Trophoblast cell (in vitro differentiated cells and primary cell): ENCODE results near the gene CELF4.

Experiments used
- DNase-seq, 2 donors: peaks; one replicate each; pipeline ENCODE4 v3.0.0-alpha.2; 2016
- H2AFZ ChIP-seq: 2 replicates; pipeline ENCODE4 v1.6.1; 2013; ENCODE audit warnings: low read length, moderate library complexity, mild to moderate bottlenecking; ENCODE audit not compliant: insufficient read depth, poor library complexity
- H2AK5ac ChIP-seq: 2 replicates; pipeline ENCODE4 v1.6.1; 2013; ENCODE audit warnings: mild to moderate bottlenecking, low read length
- H2BK120ac ChIP-seq: 2 replicates; pipeline ENCODE4 v1.6.1; 2013; ENCODE audit warnings: low read length, mild to moderate bottlenecking, moderate library complexity; ENCODE audit not compliant: insufficient read depth, poor library complexity
- H2BK12ac ChIP-seq: 2 replicates; pipeline ENCODE4 v1.6.1; 2013; ENCODE audit warnings: mild to moderate bottlenecking, low read length, moderate library complexity
- H2BK5ac ChIP-seq: 2 replicates; pipeline ENCODE4 v1.6.1; 2013; ENCODE audit warnings: low read length, low read depth, moderate library complexity, mild to moderate bottlenecking; ENCODE audit not compliant: poor library complexity
- H3K14ac ChIP-seq: 2 replicates; pipeline ENCODE4 v1.6.1; 2013; ENCODE audit warnings: mild to moderate bottlenecking, low read length
- H3K18ac ChIP-seq: 2 replicates; pipeline ENCODE4 v1.6.1; 2013; ENCODE audit warnings: mild to moderate bottlenecking, low read length
- H3K23ac ChIP-seq: 2 replicates; pipeline ENCODE4 v1.6.1; 2013; ENCODE audit warnings: low read length
- H3K27ac ChIP-seq: 2 replicates; pipeline ENCODE4 v1.5.1; 2013; ENCODE audit warnings: low read depth, mild to moderate bottlenecking, inconsistent platforms, low read length, moderate library complexity
- H3K27me3 ChIP-seq: 2 replicates; pipeline ENCODE4 v1.6.1; 2013; ENCODE audit warnings: inconsistent platforms, mild to moderate bottlenecking, low read length, moderate library complexity; ENCODE audit not compliant: insufficient read depth
- H3K36me3 ChIP-seq, 2 experiments: 1 replicate in 1 of 2; 2 replicates in 1 of 2; pipeline ENCODE4 v1.6.1; 2013; ENCODE audit warnings: low read length in 2 of 2, mild to moderate bottlenecking in 2 of 2, moderate library complexity in 1 of 2; ENCODE audit not compliant: insufficient read depth in 2 of 2, control insufficient read depth in 1 of 2
- H3K4ac ChIP-seq: 2 replicates; pipeline ENCODE4 v1.6.1; 2013; ENCODE audit warnings: low read depth, mild to moderate bottlenecking, low read length, moderate library complexity
- H3K4me1 ChIP-seq, 2 experiments: 1 replicate in 1 of 2; 2 replicates in 1 of 2; pipeline ENCODE4 v1.6.1; 2013; ENCODE audit warnings: low read length in 2 of 2, mild to moderate bottlenecking in 2 of 2, moderate library complexity in 1 of 2; ENCODE audit not compliant: insufficient read depth in 2 of 2, control insufficient read depth in 1 of 2
- H3K4me2 ChIP-seq: 2 replicates; pipeline ENCODE4 v1.6.1; 2013; ENCODE audit warnings: inconsistent platforms, mild to moderate bottlenecking, low read length, moderate library complexity
- H3K4me3 ChIP-seq: 2 replicates; pipeline ENCODE4 v1.5.1; 2013; ENCODE audit warnings: mild to moderate bottlenecking, low read depth, low read length, inconsistent platforms
- H3K79me1 ChIP-seq: one replicate; pipeline ENCODE4 v1.6.1; 2013; ENCODE audit warnings: low read length
- H3K79me2 ChIP-seq: 2 replicates; pipeline ENCODE4 v1.6.1; 2013; ENCODE audit warnings: low read length, mild to moderate bottlenecking; ENCODE audit not compliant: control insufficient read depth, insufficient read depth, poor library complexity
- H3K9ac ChIP-seq: 2 replicates; pipeline ENCODE4 v1.6.1; 2013; ENCODE audit warnings: mild to moderate bottlenecking, low read length
- H3K9me3 ChIP-seq: 2 replicates; pipeline ENCODE4 v1.6.1; 2013; ENCODE audit warnings: low read depth, mild to moderate bottlenecking, control low read depth, inconsistent platforms, low read length; ENCODE audit not compliant: insufficient read depth
- H4K12ac ChIP-seq: 2 replicates; pipeline ENCODE4 v1.6.1; 2013; ENCODE audit warnings: low read depth, mild to moderate bottlenecking, low read length, moderate library complexity
- H4K8ac ChIP-seq: 2 replicates; pipeline ENCODE4 v1.6.1; 2013; ENCODE audit warnings: low read depth, mild to moderate bottlenecking, low read length, moderate library complexity
- H4K91ac ChIP-seq: one replicate; pipeline ENCODE4 v1.6.1; 2013; ENCODE audit warnings: low read depth, mild to moderate bottlenecking, low read length, moderate library complexity
- WGBS: extraction: QIAGEN DNeasy Blood & Tissue Kit; methylation state at CpG from one replicate; pipeline ENCODE4 v1.1.7; 2013; ENCODE audit warnings: missing lambda C conversion rate; ENCODE audit not compliant: insufficient read length, insufficient coverage; ENCODE audit errors: extremely low coverage; 5-methylcytosine and 5-hydroxymethylcytosine counted together

Gene CELF4

DNA sequence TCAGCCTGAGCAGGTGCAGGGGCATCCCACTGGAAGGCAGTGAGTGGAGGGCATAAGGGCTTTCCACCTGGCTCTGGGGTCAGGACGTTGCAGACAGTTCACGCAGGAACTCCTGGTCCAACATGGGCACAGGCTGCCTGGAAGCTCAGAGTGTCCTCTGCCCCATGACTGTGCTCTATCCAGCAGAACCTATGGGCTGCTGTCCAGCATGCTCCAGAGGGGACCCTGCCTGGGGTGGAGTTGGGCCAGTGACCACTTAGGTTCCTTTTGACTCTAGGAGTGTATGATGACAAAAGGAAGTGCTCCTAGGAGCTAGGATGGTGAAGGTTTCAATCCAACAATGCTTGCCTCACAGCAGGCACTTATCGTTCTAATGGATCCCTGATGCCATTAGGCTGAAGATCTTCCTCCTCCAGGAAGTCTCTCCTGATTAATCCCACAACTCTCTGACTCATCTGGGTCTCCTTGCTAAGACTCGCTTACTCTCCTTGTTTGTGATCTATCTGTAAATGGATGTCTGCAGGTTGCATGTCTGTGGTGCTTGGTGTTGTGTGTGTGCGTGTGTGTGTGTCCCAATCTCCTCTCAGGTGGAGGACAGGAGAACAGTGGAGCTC, 224.0 kb downstream of the CELF4 start:
- H3K14ac ChIP-seq: no peak overlapping the region
- H3K9me3 ChIP-seq: peaks cover 2% of the 10 kb centered on the region
- no peak overlapping the region for H3K9ac ChIP-seq
- H3K79me2 ChIP-seq: no peaks in the 10 kb centered on the region
- H3K18ac ChIP-seq: no peak overlapping the region
- no peaks in the 10 kb centered on the region for H3K36me3 ChIP-seq
- no peak overlapping the region for H2BK120ac ChIP-seq
- H3K23ac ChIP-seq: no peak overlapping the region
- H2BK5ac ChIP-seq: no peak overlapping the region
- no peak overlapping the region for H4K8ac ChIP-seq
- WGBS: no CpG with 5 or more reads among the region's 5 CpGs
- H4K12ac ChIP-seq: no peak overlapping the region
- no peak overlapping the region for H2BK12ac ChIP-seq
- no peaks in the 10 kb centered on the region for H3K4me1 ChIP-seq
- H3K79me1 ChIP-seq: no peaks in the 10 kb centered on the region
- H3K27ac ChIP-seq: no peak overlapping the region
- no peak overlapping the region for H3K4ac ChIP-seq
- no peak overlapping the region for H2AK5ac ChIP-seq
- no peak overlapping the region for H4K91ac ChIP-seq
- no peak overlapping the region for H3K4me3 ChIP-seq
- no peaks in the 10 kb centered on the region for H3K27me3 ChIP-seq
- H2AFZ ChIP-seq: no peak overlapping the region
- H3K4me2 ChIP-seq: no peak overlapping the region
- no peak for DNase-seq

DNA sequence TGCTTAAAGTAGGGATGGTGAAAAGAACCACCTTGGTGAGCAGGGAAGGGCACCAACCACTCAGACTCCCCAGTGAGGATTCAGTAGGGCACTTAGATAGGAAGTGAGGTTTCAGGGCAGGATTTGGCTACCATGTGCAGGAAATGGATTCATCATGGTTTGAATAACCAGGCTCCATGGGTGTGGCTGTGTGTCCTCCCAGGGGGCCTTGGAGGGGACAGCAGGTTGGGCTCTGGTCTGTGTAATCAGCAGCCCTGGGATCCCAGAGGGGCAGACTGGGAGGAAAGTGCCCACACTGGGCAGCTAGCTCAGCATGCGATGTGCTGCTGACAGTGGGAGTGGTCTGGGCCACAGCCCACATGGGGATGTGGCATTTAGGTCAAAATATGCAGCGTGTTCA, 224.6 kb downstream of the CELF4 start:
- Histone ChIP-seq H3K4me3 (no peak overlapping the region), H4K8ac (no peak overlapping the region), H2BK5ac (no peak overlapping the region), H3K79me1 (no peaks in the 10 kb centered on the region), H3K4me2 (no peak overlapping the region), H3K79me2 (no peaks in the 10 kb centered on the region), H3K23ac (no peak overlapping the region), H3K27ac (no peak overlapping the region), H3K36me3 (no peaks in the 10 kb centered on the region), H3K9me3 (peaks cover 2% of the 10 kb centered on the region), H2BK120ac (no peak overlapping the region), H2AK5ac (no peak overlapping the region), H3K14ac (no peak overlapping the region), H3K9ac (no peak overlapping the region), H2BK12ac (no peak overlapping the region), H2AFZ (no peak overlapping the region), H3K18ac (no peak overlapping the region), H4K91ac (no peak overlapping the region), H3K27me3 (no peaks in the 10 kb centered on the region), H3K4me1 (no peaks in the 10 kb centered on the region), H4K12ac (no peak overlapping the region), H3K4ac (no peak overlapping the region)
- WGBS: no CpG with 5 or more reads among the region's 2 CpGs
- no peak for DNase-seq

DNA sequence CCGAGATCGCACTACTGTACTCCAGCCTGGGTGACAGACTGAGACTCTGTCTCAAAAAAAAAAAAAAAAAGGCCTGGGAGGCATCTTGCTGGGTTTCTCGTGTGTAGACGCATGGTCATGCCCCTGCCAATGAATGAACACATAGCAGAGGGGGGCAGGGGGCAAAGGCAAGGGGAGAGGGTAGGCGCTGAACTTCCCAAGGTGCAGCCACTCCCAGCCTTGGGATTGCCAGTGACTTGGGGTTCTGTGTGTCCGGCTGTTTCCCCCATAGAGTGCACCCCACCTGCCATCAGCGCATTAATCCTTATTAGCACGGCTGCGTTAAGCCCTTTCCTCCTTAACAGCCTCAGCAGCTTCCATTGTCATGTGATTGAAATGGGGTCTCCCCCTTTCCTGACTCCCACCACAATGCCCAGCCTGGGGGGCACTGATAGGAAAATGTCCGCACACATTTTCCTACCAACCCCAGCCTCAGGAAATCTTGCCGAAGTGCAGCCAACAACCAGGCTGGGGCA, 225.8 kb downstream of the CELF4 start:
- no peak overlapping the region for H3K4me2 ChIP-seq
- no peak overlapping the region for H3K4me3 ChIP-seq
- no peak overlapping the region for H3K27ac ChIP-seq
- H3K4me1 ChIP-seq: no peaks in the 10 kb centered on the region
- H4K91ac ChIP-seq: no peak overlapping the region
- H3K27me3 ChIP-seq: no peaks in the 10 kb centered on the region
- no peak overlapping the region for H4K8ac ChIP-seq
- H2AK5ac ChIP-seq: no peak overlapping the region
- H3K18ac ChIP-seq: no peak overlapping the region
- H3K9me3 ChIP-seq: peaks cover 2% of the 10 kb centered on the region
- H2AFZ ChIP-seq: no peak overlapping the region
- H3K14ac ChIP-seq: no peak overlapping the region
- no peaks in the 10 kb centered on the region for H3K79me1 ChIP-seq
- H3K36me3 ChIP-seq: no peaks in the 10 kb centered on the region
- H2BK120ac ChIP-seq: no peak overlapping the region
- H2BK12ac ChIP-seq: no peak overlapping the region
- no peak for DNase-seq
- H4K12ac ChIP-seq: no peak overlapping the region
- WGBS: no CpG with 5 or more reads among the region's 11 CpGs
- no peak overlapping the region for H3K4ac ChIP-seq
- no peak overlapping the region for H2BK5ac ChIP-seq
- no peak overlapping the region for H3K9ac ChIP-seq
- H3K79me2 ChIP-seq: no peaks in the 10 kb centered on the region
- H3K23ac ChIP-seq: no peak overlapping the region

DNA sequence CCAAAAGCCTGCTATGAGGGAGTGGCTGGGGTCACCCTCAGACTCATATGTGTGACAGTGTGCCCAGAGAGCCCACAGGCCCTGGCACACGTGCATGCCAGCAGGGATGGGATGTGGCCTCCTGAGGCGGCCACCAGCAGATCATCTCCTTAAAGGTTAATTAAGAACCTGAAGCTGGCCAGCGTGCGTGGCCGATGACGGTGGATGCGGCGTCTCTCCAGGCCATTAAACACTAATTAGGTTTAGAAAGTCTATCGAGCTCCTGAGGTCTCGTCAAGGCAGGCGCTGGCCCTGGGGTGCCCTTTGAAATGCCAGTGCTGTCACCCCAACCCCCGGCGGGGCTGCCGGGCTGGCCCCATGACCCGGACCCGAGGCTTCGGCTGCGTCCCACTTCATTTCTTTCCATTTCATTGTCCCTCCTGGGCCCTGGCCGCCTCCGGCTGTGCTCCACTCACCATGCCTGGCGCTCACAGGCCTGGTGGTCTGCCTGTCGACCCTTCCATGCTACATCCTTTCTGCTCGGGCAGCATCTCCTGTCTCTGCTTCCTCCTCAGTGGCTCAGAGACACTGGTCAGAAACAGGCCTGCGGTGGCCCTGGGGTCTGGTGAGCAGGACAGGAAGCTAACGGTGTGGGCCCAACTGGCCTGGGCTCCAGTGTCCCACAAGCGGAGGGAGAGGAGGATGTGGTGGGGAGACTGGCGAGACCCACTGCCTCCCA, 228.9 kb downstream of the CELF4 start:
- no peak overlapping the region for H3K4me3 ChIP-seq
- no peak overlapping the region for H4K91ac ChIP-seq
- no peak overlapping the region for H2BK12ac ChIP-seq
- H2BK120ac ChIP-seq: no peak overlapping the region
- H3K79me2 ChIP-seq: no peaks in the 10 kb centered on the region
- H3K18ac ChIP-seq: no peak overlapping the region
- WGBS: no CpG with 5 or more reads among the region's 27 CpGs
- no peak overlapping the region for H3K4me2 ChIP-seq
- H3K9me3 ChIP-seq: peaks cover 2% of the 10 kb centered on the region
- no peaks in the 10 kb centered on the region for H3K27me3 ChIP-seq
- no peaks in the 10 kb centered on the region for H3K79me1 ChIP-seq
- H4K8ac ChIP-seq: no peak overlapping the region
- no peak for DNase-seq
- H2AK5ac ChIP-seq: no peak overlapping the region
- H3K4ac ChIP-seq: no peak overlapping the region
- no peak overlapping the region for H2AFZ ChIP-seq
- no peak overlapping the region for H2BK5ac ChIP-seq
- H3K36me3 ChIP-seq: no peaks in the 10 kb centered on the region
- no peak overlapping the region for H3K23ac ChIP-seq
- H4K12ac ChIP-seq: no peak overlapping the region
- no peak overlapping the region for H3K9ac ChIP-seq
- H3K14ac ChIP-seq: no peak overlapping the region
- H3K27ac ChIP-seq: no peak overlapping the region
- H3K4me1 ChIP-seq: no peaks in the 10 kb centered on the region
